GM19467 (cell line): Measurements from ENCODE around the gene EZH1.

Experiments
- ATAC-seq: cut with Tn5 transposase; IDR thresholded peaks from one replicate; pipeline ENCODE4 v1.9.1; 2021; ENCODE audit warnings: mild to moderate bottlenecking, moderate library complexity; ENCODE audit not compliant: unreplicated experiment

Gene EZH1

DNA sequence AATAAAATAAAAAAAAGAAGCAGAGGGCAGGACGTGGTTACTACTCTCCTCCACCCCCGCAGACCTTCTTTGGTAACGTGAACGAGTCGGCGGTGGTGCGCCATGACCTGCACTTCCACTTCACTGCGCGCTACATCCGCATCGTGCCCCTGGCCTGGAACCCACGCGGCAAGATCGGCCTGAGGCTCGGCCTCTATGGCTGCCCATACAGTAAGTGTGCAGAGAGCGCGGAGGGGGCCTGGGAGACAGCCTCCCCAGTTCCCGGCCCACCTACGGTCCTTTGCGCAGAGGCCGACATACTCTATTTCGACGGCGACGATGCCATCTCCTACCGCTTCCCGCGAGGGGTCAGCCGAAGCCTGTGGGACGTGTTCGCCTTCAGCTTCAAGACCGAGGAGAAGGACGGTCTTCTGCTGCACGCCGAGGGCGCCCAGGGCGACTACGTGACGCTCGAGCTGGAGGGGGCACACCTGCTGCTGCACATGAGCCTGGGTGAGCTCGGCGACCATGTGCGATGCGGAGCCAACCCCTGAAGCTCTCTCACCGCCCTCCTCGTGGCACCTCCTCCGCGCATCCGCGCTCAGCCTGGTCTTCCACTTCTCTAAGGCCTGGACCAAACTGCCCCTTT lies 59.8 kb downstream of the EZH1 start:
- ATAC-seq, result no peak

DNA sequence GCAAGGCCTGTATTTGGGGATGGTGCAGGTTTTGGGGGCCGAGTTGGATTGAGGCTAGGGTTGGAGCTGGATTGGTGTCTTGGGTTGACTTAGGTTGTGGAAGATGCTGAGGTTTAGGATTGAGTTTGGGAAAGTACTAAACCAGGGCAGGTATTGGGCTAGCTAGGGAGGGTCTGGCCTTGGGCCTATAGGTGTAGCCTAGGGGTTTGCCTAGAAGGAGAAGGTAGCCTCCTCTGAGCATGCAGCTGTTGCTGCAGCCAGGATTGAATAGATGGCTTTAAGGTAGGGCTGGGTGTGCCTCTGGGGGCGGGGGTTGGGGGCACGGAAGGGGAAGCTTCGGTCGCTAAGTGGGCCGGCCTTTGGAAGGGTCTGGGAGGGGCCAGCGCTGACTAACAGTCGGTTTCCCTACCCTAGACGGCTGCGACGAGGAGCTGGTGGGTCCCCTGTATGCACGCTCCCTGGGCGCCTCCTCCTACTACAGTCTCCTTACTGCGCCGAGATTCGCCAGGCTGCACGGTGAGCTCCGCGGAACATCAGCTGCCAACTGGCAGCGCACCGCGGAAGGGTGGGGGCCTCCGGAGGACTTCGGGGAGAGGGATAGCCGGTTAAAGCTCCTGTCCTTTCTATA lies 61.3 kb downstream of the EZH1 start:
- ATAC-seq, result no peak

DNA sequence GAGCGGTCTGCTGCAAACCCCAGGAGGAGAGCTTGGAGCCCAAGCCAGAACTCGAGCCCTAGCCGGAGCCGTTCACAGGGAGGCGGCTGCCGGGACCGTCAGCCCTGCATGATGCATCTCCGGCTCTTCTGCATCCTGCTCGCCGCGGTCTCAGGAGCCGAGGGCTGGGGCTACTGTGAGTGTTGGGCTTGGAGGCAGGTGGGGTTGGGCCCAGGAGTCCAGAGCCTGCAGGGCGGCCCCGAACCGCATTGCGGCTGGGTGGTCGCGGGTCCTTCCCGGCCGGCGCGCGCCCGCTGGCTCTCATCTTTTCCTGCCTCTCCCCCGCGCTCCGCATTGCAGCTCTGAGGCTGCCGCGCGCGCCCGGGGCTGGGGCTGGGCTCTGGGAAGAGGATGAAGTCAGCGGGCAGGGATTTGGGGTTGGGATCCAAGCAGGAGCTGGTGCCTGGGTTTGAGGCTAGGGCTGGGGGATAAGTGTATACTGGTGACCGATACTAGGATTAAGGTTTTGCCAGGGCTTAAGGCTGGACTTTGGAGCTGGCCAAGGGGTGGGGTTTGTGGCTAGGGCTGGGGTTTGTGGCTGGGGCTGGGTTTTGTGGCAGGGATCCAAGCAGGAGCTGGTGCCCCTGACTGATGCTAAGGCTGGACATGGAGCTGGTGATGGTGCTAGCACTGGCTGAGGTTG lies 62.0 kb downstream of the EZH1 start:
- ATAC-seq, result no peak

DNA sequence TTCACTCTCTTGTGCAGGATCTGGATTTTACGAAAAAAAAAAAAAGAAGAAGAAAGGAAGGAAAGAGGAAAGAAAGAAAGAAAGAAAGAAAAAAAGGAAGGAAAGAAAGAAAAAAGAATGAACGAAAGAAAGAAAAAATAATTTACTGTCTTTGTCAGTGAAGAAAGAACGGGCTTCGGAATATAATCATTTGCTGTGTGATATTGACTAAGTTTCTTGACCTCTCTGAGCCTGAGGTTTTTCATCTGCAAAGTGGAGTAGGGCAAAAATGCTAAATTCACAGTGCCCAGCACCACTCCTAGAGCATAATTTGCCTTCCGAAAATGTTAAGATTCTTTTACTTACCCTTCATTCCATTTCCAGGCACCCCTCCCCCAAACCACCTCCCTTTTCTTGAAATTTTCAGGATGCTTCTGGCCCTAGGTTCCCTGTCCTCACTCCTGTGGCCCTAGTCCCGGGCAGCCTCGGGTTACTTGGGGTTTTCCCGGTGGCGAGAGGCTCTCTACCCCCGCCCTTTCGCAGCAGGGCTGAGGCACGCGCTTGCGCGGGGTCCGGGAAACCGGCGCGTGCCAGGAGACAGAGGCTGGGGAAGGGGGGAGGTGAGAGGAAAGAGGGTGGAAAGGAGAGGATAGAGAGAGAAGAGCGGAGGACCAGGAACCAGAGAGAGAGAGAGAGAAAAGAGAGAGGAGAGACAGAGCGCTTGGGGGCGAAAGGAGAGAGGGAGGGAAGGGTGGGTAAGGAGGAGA lies 62.7 kb downstream of the EZH1 start, which contains the start of gene CNTNAP1:
Gene CNTNAP1, plus strand, starts transcription at position 556 of the 746 bp plus-strand sequence. CDS start 299 bp downstream, outside the sequence.
- no peak for ATAC-seq

DNA sequence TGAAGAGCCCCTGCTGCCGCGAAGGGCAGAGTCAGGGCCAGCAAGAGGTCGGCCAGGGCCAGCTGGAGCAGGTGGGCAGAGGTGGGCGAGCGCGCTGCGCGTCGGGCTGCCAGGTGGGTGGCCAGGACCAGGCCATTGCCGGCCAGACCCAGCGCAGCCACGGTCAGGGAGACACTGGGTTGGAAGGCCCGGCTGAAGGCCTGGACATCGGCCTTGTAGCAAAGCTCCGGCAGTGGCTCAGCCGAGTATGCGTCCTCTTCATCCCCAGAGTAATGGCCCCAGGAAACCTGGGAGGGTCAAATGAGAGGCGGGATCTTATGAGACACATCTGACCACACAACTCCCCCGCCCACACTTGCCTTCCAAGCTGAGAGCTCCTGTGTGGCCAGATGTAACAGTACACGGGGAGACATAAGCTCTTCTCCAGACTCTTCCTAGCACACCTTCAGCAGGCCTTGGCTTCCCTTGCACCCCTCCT lies 64.5 kb downstream of the EZH1 start:
- ATAC-seq, result no peak

DNA sequence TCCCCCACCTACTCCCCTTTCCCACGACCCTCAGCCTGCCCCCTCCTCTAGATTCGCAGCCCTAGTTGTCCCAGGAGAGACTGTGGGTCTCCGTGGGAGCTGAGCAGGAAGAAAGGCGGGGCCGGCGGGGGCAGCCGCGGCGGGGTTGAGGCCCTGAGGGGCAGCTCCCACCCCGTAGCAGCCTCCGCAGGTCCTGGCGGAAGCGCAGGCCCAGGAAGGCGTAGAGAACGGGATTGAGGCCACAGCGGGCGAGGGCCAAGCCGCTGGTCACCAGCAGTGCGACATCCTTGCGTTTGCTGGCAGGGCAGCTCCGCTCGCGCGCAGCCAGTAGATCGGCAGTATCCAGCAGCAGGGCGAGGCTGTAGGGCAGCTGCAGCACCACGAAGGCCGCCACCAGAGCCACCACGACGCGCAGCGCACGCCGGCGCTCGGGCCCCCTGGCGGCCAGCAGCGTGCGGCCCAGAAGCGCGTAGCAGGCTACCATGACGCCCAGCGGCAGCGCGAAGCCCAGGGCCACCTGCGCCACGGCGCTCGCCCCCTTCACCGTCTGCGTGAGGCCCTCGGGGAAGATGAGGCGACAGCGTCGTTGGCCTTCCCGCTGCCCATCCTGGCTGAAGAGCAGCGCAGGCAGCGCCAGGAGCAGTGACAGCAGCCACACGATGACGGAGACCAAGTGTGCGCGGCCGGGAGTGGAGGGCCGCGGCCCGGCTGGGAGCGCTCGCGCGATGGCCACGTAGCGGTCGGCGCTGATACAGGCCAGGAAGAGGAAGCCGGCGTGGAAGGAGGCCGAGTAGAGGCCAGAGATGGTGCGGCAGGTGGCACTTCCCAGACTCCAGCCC lies 65.1 kb downstream of the EZH1 start:
- ATAC-seq, result no peak

DNA sequence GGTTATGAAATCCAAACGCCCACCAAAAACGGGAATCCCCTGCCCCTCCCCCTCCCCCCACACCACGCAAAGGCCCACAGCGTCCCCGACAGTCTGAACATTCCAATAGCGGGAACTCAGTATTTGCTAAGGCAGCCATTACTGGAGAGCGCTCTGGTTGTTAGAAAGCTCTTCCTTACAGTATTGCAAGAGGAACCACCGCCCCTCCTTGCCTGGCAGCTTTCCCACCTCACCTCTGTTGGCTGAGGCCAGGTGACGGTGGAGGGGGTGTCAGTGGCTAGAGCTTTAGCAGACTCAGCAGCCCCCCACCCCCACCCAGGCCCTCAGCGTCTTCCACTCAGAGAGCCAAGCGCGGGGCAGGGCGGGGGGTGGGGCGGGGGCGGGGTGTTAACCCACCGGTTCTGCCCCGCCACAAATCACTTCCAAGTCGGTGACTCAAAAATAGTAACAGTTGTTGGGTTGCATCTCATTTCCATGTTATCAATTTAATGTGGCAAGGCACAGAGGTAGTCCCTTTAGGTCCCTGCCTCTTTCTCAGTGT lies 65.8 kb downstream of the EZH1 start:
- no peak for ATAC-seq

DNA sequence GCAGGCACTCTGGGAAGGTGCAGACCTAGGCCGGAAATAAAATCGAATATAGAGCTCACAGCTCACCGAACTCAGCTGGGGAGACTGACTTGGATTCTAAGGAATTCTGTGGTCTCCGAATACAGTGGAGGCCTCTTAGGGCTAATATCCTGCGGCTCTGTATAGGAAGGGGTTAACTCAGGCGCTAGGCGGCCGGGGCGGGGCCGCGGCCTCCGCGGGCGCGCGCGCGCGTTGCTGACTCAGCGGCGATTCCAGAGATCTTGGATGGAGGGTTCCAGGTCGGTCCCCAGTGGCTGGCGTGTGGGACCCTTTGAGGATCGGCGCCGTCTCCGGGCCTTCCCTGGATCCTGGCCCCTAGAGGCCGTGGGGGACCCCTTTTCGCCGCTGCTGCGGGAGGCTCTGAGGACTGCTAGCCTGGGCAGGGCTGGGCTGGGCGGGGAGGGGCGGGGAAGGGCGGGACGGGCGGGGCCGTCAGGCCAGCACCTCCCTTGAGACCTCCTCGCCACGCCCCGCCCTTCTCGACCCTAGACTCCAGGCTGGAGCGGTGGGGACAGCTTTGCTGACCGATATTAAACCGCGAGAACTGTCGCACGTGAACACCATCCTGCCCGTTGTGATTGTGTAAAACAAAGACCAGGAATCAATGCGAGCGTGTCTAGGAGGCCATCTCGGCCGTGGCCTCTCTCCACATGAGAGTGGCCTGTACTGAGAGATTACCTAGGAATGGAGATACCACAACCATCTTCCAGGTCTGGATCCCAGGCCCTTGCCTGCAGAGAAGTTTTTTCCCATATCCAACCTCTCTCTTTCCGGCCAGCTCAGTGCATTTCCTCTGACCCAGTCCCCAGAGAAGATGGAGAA lies 66.7 kb downstream of the EZH1 start:
- ATAC-seq, result peak; percentile 28

DNA sequence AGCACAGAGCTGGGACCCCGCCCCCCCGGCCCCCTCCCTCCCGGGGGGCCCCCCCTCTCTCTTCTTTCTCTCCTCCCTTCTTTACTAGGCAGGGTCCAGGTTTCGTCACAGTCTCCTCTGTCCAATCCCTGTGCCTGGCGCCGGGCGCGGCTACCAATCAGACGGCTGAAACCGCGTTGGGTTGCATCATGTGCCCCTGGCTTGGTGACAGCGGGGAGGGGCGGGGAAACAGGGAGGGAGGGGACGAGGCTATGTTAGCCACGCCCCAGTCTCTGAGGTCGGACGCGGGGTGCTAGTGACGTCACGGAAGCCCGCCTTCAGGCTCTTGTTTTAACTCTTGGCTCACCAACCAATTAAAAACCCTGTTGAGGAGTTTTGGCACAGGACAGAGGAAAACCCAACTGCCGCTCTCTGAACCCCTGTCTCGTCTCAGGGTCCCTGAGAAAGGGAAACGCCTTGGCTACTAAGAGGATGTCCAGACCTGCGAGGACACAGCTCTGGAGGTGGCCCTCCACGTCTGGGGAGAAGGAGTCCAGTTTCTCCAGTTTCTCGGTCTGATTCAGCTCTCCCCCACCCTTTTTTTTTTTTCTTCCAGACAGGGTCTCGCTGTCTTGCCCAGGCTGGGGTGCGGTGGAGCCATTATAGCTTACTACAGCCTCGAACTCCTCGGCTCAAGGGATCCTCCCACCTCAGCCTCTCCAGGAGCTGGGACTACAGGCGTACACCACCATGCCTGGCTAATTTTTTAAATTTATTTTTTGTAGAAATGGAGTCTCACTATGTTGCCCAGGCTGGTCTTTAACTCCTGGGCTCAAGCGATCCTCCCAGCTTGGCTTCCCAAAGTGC lies 67.6 kb downstream of the EZH1 start:
- peak; percentile 60 for ATAC-seq

DNA sequence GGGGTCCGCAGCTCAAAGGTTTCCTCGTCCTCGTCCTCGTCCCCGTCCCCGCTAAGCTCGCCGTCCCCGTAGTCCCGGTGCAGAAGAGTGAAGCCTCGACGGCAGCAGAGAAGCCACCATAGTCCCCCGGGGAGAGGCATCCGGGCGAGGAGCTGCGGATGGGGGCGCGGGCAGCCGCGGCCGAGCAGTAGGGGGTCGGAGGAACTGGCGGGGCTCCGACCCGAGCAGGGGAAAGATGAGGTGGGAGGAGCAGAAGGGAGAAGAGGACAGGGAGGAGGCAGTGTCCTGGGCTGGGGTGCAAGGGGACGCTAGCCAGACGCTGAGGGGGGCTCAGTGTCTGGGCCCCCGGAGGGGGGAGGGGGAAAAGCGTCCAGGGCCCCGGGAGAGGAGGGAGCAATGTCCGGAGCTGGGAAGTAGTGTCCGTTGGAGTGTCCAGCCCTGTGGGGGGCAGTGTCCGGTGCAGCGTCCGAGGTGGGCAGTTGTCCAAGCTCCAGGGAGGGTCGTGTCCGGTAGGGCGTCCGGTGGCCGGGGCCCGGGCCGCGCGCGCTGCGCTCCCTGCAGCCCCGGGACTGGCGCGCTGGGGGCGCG lies 68.3 kb downstream of the EZH1 start, which contains the start of gene PLEKHH3:
Gene PLEKHH3, minus strand, starts transcription at position 571 of the 588 bp plus-strand sequence. Its CDS starts 431 bp downstream, at position 140.
- ATAC-seq, result no peak

DNA sequence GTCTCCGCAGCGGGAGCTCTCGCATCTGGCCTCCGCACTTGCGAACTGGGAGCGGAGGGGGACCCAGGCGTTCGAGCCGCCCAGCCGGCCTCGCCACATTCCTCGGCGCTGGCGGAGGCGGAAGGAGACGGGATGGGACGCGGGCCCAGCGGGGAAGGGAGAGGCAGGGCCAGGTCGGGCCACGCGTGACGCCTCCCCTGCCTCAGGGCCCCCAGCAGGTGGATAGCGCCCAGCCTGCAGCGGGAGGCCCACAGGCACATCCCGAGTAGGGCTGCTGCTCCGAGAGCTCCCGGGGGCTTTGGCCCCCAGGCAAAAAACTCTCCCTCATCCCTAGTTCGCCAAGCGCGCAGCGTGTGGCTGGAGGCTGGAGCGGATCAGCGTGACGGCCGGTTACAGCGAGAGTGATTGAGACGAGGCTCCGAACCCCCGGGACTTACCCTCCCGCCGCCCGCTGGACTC lies 68.8 kb downstream of the EZH1 start:
- ATAC-seq, result no peak

DNA sequence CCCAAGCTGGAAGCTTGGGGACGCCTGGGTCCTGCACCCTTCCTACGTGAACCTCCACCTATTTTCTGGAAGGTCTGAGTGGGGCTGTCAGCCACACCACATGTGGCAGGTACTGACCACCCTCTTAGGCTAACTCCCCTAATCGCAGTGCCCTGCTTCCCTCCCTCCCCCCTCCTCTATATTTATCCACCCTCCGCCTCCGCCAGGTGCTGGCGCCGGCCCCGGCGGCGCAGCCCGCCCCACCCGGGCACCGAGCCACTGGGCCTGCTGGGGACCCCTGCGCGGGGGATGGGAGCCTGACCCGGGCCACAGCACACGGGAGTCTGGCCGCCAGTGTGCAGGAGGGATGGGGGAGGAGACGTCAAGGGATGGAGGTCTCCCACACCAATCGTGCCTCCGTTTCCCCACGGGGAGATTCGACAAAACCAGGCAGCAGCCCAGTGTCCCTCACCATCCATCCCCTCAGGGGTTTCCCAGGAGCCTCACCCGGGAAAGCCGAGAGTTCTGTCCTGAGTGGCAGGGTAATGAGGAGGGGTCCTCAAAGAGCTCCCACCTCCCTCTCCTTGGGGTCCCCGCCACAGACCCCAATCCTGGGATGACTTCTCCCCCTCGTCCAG lies 69.4 kb downstream of the EZH1 start:
- ATAC-seq, result no peak

DNA sequence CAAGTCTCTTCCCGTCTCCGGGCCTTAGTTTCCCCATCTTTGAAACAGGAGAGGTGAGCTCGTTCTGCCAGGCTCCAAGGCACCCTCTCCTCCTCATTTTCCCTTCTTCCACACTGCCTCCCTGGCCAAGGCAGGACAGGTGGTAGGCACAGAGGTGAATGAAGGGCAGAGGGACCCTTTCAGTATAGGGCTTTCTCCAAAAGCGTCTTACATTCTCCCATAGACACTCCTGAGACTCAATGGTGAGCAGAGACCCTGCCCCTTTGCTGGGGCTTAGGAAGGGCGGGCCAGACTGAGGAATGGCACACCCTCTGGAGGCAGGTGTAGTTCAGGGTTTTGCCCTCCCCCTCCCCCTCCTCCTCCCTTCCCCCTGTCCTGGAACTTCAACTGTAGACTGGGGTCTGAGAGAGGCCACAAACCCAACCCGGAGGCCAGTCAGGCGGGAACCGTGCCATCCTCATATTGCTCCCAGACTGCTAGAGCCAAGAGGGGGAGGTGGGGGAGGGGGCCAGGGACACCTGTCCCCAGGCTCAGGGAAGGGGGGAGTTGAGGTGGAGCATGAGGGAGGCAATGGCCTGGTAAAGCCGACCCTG lies 70.0 kb downstream of the EZH1 start:
- ATAC-seq, result no peak

DNA sequence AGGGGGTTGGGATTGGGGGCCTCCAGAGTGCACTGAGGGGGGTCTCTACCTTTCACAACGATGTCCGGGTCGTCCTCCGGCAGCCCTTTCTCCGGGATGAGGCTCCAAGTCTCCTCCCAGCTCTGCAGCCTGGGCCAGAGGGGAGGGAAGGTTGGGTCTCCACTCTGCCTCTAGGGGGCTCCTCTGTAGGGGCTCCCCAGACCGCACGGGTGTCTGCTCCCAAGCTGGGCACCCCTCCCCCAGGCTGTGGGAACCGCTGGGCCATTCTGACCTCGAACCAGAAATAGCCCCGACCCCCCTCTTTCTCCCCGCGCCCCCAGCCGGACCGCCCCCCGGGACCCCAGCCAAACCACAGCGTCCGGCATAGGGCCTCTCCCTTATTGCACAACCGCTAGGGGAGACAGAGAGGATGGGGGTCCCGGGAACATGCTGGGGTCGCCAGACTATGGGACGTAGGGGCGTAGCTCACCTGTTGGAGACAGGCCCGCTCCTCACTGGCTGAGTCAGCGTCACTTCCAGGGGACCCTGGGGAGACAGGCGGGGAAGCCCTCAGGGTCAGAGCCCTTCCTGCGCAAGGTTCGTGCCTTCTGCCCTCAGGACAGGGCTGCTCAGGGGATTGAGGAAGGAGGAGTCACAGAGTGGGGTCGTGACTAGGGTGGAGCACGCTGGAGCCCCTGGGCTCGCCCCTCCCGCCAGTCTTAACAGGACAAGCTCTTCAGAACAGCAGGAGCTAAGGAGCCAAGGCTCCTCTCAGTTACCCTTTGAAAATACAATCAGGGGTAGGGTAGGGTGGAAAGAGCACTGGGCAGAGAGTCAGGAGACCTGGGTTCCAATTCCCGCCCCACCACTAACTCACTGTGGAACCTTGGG lies 70.7 kb downstream of the EZH1 start:
- ATAC-seq, result no peak

DNA sequence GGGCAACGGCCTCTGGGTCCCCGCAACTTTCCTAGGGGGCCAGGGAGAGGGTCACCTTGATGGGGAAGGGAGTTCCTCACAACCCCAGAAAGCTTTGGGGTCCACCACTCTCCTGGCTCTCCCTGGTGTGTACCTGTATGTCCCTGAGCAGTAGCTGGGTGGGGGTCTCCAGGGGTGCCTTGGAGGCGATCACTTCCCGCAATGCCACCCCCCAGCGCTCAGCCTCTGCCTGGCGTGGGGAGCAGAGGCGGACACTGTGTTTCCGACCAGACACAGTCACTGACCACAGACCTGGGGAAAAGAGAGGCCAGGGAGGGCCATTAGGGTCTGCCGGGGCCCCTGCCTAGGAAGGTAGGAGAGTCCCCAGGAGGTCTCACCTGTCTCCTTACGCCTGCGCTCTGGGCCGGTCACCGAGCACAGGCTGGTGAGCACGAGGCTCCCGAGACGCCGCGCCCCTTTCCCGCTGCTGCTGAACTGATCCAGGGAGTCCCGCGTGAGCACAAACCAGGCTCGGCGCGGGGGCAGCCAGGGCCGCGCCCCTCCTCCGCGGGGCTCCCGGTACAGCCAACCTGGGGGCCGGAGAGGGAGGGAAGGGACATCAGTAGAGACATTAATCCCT lies 71.5 kb downstream of the EZH1 start:
- ATAC-seq, result no peak

DNA sequence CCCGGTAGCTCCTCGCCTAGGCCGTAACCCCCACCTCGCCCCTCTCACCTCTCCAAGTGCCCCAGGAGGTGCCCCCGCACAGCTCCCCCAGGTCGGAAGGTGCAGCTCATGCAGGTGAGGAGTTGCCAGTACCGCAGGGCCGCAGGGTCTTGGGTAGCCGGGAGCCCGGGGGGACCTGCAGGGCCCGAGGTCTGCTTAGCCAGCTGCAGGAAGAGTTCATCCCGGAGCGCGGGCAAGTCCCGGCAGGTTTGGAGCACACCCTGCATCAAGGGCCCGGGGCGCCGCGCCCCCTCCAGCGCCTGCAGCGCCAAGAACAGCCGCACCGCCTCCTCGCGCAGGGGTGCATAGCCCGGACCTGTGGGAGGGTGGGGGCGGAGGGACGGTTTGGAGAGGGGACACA lies 72.8 kb downstream of the EZH1 start:
- ATAC-seq, result no peak
